ELR (cell line): ENCODE data around the gene STXBP1.
A peak's percentile ranks its signal among the peaks of the same experiment; 100 is the strongest.

Experiments used
- DNase-seq: peaks from one replicate; pipeline ENCODE4 v3.0.0-alpha.2; 2015; ENCODE audit warnings: low read depth

STXBP1 gene

DNA sequence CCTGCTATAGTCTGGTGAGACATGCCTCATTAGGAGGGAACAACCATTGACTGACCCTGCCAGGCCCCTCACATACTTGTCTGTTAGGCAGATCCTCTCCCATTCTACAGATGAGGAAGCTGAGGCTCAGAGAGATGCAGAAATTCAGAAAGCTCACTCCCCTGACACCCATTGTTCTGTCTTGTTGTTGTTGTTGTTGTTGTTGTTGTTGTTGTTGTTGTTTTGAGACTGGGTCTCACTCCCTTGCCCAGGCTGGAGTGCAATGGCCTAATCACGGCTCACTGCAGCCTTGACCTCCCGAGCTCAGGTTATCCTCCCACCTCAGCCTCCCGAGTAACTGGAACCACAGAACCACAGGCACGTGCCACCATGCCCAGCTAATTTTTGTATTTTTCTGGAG, 81.6 kb downstream of the STXBP1 start:
- no peak for DNase-seq

DNA sequence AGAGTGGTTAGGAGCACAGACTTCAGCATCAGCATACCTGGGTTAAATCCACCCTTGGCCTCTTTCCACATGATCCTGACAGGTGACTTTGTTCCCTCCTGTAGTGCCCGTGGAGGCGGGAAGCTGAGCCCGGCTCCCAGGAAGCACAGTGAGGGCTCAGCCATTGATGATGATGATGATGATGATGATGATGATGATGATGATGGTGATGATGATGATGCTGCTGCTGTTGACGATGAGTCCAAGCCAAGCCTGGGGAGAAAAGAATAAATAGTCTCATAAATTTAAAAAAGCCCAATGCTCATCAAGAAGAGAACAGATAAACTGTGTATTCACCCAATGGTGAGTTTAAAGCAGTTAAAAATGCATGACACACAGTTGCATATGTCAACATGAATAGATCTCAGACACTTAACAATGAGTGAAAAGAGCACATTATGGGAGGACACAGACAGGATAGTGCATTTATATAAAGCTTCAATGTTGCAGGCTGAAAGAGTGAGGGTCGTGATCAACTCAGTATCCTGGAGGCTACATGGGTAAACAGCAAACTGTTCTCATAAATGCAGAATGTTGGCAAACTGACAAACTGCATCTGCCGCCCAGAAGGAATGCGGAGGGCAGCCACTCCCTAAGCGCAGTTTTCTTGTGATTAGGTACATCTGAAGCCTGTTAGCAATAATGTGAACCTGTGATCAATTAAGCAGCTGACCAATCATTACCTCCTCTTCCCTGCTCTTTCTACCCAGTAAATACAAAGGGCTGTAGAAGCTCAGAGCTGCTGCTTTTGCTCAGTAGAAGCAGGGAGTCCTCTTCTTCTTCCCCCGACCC, 83.0 kb downstream of the STXBP1 start:
- peak; percentile 34 for DNase-seq

DNA sequence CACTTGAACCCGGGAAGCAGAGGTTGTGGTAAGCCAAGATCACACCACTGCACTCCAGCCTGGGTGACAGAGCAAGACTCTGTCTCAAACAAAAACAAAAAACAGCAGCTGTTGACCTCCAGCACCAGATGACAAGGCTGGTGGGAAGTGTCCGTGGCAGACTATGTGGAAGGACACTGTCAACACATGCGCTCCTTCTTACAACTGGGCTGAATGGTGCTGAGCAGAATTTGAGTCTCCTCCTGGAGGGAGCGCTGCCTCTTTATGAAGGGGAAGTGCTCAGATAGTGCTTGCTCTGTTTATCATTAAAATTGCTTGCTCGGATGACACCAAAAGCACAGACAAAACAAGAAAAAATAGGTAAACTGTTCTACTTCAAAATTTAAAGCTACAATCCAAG, 85.5 kb downstream of the STXBP1 start:
- no peak for DNase-seq

DNA sequence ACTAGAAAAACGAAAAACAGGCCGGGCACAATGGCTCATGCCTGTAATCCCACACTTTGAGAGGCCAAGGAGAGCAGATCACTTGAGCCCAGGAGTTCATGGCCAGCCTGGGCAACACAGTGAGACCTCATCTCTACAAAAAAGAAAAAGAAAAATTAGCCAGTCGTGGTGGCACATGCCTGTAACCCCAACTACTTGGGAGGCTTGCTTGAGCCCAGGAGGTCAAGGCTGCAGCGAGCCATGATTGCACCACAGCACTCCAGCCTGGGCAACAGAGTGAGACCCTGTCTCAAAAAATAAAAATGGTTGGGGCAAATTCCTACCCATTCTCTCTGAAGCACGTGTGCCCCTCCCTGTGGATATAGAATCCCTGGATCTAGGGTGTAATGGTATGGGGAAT, 86.3 kb downstream of the STXBP1 start:
- no peak for DNase-seq

DNA sequence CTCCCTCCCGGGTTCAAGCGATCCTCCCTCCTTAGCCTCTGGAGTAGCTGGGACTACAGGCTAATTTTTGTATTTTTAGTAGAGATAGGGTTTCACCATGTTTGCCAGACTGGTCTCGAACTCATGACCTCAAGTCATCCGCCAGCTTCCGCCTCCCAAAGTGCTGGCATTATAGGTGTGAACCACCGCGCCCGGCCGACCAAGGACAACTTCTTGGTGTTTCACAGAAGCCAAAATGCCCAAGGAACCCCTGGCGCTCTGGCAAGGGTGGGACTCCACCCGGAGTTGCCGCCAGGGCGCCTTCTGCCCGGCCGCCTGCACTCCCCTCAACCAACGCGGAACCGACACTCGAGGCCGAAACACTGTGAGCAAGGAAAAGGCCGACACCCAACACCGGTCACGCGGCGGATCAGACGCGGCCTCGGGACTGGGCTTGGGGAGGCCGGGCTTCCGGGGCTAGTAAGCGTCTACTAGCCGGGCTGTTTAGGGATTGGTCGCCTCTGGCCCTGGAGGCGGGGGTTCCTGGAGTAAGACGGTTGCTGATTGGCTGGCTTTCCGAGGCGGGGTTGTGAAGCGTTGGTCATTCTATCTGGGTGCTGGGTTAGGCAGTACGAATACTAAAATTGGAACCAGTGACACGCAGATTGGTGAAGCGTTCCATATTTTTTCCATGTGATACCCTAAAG, 87.1 kb downstream of the STXBP1 start:
- DNase-seq, result peak; percentile 92

DNA sequence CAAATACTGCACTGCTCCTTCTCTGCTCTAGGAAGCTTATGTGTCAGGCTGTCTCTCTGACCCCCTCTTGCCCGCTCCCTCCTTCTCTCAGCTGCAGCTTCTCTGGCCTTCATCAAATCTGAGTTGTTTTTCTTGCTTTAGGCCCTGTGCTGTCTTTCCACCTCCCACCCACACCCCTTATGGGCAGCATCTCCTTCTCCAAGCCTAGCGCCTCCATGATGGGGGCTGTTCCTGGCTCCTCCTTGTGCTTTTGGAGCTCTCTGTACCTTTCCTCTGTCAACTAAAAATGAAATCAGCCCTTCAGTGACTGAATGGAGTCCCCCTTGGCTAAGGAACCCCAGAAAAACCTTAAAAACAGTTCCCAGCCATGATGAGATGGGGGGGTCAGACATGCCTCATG, 88.1 kb downstream of the STXBP1 start:
- DNase-seq, result no peak

DNA sequence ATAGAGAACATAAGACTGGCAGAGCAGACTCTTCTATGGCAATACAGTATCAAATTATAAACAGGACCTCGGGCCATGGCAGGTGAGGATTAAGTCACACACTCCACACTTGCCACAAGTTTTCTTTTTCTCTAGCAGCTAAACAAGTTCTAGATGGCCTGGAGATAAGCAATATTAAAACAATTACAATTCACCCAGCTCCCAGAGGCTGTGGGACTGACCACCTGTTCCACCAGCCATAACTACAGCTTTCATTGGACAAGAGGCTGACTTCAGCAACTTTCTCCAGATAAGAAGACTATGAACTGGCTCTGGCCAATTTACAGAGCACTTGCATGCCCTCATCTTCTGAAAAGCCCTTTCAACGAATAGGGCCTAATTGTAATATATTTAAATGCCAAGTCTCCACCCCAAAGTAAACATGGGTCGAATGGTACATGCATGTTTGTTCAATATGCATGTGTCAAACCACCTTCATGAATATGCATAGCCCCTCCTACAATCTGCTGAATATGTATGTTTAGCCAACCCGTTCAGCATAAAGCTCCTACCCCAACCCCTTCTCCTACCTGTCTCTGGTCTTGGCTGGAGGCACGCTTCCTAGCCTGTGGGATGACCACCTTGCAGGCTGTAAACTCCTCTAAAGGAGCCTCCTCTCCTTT, 88.6 kb downstream of the STXBP1 start:
- no peak for DNase-seq

DNA sequence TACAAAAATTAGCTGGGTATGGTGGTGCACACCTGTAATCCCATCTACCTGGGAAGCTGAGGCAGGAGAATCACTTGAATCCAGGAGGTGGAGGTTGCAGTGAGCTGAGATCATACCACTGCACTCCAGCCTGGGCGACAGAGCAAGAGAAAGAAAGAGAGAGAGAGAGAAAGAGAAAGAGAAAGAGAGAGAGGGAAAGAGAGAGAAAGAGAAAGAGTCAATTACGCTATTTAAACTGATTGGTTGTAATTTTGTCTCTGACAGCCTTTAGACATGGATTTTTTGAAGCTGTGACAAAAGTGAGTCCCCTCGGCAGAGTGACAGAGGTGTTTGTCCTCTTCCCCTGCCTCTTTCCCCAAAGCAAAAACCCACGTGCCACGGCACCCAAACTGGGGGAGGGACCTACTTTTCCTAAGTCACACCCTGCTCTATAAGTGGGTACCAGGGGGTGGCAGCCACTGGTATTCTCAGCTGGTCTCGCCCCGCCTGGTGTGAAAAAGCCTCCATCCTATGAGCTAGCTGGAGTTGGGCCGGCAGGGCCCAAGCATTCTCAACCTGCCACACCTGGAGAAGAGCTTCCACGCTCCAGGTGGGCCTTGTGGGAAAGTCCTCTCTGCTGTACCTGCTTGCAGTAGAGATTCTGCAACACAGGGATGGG, 91.3 kb downstream of the STXBP1 start:
- no peak for DNase-seq

DNA sequence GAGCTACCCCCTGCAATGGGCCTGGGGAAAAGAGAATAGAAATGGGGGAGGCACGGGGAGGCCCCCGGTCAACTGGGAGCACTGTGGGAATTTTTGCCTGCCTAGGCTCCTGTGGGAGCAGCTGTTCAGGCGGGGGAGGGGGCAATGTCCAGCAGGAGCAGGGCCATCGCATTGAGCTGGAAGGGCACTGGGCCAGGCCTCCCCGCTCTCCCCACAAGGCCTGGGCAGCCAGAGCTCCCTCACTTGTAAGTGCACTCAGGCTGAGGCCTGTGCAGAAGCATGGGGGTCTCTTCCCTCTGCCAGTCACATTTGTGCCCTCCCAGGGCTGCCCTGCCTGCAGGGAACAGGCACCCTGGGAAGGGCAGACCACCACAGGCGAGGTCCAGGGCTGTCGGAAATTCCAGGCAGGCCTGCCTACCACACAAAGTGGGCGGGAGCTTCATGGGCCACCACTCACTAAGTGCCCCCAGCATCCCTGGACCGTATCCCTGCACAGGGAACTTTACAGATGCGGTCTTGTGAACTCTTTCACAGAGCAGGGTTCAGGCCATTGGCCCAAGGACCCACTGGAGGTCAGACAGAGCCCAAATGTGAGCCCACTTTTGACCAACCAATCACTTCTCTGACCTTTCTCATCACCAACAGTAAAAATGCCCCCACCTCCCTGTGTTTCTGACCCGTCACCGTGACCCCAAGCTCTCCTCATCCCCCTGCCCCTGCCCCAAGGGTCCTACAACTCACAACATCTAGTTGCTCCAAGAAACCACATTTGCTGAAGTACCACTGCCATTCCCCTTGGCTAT, 93.7 kb downstream of the STXBP1 start:
- DNase-seq, result no peak

DNA sequence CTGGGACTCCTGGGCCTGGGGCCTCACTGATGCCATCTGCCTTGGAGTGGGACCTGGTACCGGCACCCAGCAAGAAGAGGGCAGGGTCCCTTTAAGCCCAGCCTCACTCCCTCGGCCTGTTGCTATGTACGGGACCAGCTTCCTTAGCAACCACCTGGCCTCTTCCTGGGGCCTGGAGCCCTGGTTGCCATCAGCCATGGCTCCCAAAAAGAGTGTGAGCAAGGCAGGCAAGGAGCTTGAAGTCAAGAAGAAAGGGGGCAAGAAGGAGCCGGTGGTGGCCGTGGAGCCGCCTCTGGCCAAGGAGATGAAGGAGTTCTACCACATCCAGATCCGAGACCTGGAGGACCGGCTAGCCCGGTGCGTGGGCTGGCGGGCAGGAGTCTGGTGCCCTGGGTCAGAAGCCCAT, 94.8 kb downstream of the STXBP1 start, which contains the start of gene CFAP157:
Gene CFAP157 (plus strand): TSS at position 153 of the 406 bp plus-strand sequence. CDS start 44 bp downstream, at position 197.
- DNase-seq, result no peak

DNA sequence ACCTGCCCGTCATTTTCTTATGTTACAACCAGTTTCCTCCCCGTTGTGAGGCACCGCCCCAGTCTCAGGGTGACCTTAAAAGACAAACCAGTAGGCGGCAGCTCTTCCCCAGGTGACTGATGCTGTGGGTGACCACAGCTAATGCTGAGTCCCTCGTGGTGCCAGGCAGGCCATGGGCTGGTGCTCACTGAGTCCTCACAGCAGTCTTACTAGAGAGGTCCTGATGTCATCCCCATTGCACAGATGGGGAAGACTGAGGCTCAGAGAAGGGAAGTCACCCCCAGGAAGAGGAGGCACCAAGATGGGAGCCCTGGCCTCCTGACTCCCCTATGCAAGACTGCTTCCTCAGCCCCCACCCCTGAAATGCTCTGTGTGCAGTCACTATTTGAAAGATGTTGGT, 95.7 kb downstream of the STXBP1 start:
- peak; percentile 41 for DNase-seq

DNA sequence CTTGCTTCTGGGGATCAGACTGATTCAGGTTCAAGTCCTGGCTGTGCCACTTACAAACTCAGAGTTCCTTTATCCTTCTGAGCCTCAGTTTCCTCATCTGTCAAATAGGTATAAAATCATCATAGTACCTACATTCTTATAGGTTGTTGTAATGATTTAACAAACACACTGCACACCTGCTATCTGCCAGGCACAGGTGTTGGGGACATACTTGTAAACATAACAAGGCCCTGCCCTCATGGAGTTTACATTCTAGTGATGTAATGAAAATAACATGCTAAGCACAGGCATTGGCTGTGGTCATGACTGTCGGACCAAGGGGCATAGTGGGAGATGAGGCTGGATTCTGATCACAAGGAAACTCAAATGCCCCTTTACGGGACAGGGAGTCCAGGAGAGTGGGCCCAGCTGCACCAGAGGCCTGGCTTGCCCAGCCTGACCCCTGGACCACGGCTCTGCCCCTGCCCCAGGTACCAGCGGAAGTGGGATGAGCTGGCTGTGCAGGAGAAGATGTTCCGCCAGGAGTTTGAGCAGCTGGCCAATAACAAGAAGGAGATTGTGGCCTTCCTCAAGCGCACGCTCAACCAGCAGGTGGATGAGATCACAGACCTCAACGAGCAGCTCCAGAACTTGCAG, 97.0 kb downstream of the STXBP1 start:
- no peak for DNase-seq

DNA sequence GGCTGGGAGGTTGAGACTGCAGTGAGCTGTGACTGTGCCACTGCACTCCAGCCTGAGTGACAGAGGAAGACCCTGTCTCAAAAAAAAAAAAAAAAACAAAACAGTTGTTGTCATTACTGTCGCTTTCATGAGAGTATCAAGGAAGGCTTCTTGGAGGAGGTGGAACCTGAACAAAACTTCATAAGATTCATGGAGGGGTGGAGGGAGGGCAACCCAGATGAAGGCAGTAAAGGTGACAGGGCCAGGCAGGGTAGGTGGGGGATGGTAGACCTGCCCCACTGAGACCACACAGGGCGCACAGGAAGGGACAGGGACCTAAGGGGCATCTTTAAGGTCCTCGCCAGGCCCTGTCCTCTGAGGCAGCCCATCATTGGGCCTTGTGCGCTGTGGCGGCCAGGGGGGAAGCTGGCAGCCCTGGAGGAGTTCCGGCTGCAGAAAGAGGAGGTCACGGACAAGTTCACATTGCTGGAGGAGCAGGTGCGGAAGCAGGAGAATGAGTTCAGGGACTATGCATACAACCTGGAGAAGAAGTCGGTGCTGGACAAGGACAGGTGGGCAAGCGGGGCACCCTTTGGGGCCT, 98.2 kb downstream of the STXBP1 start:
- DNase-seq, result no peak

DNA sequence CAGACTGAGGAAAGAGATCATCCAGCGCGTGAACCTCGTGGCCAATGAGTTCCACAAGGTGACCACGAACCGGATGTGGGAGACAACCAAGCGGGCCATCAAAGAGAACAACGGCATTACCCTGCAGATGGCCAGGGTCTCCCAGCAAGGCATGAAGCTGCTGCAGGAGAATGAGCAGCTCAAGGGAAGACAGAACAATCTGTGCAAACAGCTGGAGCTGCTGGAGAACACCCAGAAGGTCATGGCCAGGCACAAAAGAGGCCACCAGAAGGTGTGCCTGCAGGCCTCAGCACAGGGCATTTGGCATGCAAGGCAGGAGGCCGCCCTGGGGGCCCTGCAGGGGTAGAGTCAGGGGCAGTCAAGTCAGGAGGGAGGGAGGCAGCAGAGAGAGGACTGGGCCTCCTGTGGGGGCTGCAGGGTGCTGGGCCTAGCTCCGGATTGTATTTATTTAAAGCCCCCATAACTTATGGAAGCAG, 99.2 kb downstream of the STXBP1 start:
- no peak for DNase-seq

DNA sequence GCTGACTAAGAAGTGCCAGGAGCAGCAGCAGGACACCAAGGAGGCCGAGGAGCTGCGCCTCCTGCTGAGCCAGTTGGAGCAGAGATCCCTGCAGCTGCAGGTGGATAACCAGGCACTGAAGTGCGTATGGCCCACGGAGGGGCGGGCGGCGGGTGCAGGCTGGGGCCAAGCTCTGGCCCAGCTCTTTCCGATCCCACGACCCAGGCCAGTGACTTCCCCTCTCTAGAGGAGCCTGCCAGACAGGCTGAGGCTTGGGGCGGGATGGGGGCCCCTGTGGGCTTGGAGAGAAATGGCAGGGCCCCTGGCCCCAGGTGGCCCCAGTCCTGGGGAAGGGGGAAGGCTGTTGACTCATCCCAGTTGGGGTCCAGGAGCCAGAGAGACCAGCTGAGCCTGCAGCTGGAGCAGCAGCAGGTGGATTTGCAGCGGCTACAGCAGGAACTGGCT, 99.8 kb downstream of the STXBP1 start:
- no peak for DNase-seq

DNA sequence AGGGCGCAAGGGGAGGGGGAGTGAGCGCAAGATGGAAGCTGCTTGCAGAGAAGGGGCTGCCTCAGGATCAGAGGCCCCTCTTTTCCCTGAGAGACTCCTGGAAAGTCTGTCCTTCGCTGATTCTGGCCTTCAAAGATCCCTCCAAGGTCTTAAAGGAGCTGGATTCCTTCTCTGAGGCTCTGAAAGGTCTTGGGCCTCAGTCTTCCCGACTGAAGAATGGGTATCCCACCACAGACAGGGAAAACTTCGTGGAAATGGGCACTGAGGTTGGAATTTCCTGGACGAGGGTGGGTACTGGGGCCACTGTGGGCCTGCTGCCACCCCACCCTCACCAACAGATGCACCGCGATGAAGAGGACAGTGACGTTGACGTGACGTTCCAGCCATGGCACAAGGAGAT, 100.3 kb downstream of the STXBP1 start:
- no peak for DNase-seq

DNA sequence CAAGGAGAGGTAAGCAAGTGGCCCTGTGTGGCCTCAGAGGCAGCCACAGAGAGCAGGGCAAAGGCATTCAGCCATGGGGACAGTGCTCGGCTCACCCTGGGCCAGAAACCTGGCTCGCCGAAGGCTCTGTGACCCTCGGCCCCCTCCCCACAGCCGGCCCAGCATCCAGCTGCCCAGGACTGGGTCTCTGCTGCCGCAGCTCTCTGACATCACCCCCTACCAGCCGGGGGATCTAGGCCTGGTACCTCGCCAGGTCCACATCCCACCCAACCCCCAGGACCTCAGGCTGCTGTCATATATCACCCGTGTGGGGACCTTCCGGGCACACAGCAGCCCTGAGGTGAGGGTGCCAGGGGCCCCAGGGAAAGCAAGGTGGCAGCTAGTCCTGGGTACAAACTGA, 100.8 kb downstream of the STXBP1 start:
- DNase-seq, result no peak

DNA sequence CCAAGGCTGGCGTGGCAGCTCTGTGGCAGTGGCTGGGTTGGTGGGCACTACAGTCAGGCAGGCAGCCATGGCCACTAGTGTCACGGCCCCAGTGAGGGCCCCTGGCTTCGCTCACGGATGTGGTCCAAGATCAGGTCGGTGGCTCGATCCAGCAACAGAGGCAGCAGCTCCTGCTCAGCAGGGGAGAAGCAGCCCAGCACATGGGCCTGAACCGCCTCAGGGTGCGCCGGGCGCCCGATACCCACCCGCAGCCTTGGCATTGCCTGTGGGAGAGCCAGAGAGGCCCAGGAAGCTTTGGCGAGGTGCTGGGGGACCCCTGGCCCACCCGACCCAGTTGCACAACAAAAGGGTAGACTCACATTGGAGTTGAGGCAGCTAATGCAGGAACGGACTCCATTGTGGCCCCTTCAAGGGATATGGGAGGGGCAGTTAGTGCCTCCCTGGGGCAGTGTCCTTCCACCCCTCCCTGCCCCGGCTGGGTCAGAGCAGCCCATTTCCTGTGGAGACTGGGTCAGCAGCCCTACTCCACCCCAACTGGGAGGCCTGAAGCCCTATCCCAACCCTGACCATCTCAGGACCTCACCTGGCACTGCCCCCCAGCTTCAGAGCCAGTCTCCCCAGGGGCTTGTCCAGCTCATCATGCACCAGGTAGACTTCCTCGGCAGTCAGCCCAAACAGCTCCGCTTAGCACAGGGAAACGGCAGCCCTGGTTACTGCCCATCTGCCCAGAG, 102.1 kb downstream of the STXBP1 start:
- DNase-seq, result no peak

DNA sequence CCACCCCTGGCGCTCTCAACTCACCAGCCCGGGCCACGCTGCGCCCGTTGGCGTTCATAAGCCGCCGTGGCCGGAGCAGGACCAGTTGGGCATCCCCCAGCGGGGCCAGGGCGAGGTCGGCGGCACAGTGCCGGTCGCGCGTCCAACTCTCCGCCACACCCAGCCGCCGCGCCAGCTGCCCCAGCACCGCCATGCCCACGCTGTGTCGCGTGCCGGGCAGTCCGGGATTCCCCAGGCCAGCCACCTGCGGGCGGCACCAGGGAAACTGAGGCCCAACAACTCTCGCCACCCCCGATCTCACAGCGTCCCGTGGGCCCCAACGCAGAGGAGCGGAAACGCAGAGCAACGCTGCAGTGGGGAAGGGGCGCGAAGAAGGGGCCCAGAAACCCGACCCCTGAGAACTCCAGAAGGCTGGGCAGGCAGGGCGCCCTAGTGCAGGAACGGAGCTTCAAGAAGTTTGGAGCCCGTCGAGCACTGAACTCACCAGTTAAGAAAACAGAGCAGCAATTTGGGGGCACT, 102.9 kb downstream of the STXBP1 start:
- peak; percentile 46 for DNase-seq
